ENCODE data around the gene SV2A.
A peak's percentile ranks its signal among the peaks of the same experiment; 100 is the strongest.
"Not testable (repeated sequence)": the region's sequence is repeated elsewhere in the genome, so short reads cannot be mapped to it uniquely, and the experiment has no call there.

SV2A gene

GRCh38 chr1:149886396-149887195 lies 31.0 kb downstream of the SV2A start:
- DNase-seq (ENCODE audit: low spot score): peak; percentile 91

- not testable (repeated sequence) for DNase-seq (ENCODE audit: low spot score)
Measured at GRCh38 chr1:149886121-149886395, 31.6 kb downstream of the SV2A start.

DNA sequence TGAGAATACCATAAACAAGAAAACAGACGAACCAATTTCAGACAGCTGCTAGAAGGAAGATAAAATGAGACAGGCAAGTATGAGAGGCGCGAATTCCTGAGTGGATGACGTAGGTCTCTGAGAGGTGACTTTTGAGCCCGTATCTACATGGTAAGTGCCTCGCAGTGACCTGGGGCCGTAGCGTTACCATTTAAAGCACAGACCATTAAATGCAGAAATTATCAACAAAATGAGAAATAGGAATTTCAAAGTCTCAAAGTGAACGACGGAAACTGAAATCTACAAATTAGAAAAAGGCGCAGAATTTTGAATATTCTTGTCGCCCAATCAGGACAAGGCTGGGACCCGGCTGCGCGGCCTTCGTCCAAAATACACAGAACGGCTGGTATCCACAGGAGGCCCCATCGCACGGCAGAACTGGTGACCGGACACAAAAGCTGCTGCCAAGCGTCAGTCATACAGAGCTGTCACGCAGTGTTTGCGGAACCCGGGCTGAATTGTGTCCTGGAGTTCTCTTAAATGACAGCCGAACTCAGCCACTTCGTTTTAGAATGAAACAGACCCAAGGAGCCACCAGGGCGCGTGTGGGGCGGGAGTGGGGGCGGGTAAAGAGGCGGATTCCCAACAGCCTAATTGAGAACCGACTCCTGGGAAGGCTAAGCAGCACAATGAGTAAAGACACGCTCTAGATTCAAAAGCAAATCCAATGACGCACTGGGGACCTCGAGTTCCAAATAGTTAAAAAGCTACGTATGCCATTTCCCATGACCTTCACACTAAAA lies 32.1 kb downstream of the SV2A start:
- DNase-seq (ENCODE audit: low spot score): peak; percentile 88

DNA sequence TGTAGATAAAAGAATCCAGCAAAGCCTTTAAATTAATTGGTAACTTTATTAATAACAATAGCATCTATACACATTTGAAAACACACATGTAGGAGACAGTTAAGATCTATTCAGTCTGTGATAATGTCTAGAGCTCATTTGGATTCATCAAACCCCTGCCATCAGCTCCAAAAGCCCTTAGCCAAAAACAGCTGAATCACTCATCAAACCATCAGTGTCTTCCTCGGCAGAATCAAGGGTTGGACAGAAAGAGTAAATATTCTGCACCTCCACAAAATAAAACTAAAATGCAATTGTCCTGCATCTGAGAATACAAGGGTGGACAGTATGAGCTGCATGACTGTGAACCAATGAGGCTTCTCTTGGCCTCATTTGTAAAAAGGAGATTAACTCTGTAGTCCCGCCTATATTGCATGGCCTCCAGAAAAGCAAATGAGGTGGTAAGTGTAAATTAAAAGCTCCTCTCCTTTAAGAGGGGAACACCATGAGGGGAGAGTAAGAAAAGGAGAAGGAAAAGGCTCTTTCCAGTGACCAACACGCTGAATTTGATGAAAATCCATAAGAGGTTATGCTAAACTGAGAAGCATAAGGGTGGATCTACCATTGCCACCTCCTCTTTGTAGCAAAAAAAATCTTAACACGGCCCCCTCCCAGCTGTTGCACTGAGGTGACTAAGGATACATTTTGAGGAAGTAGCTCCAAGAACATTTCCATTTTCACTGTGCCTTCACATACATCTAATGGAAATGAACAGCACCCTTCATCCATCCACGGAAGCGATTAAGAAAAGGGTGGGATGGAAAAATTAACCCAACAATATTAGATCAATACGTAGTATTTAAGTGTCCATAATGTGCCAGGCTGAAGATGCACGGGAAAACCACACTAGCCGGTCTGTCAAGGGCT lies 33.0 kb downstream of the SV2A start:
- no peak for DNase-seq (ENCODE audit: low spot score)

- DNase-seq (ENCODE audit: low spot score): no peak
Measured at GRCh38 chr1:149883598-149884247, 33.9 kb downstream of the SV2A start.

- no peak for DNase-seq (ENCODE audit: low spot score)
Measured at GRCh38 chr1:149881876-149882275, 35.8 kb downstream of the SV2A start.

DNA sequence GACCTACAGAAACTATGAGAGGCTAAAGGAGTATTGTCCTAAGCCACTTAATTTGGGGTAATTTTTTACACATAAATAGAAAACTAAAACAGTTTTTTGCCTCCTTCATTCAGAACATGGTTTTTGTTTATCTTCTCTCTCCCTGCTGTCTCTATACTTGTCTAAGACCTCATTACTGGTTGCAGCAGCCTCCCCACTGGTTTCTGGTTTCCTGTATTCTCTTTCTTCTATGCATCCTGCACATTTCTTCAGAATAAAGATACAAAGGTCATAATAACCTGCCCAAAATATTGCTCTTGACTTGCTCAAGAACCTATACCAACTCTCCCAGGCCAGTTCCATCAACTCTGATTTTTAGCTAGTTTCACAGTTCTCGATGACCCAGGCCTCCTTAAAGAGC lies 38.1 kb downstream of the SV2A start:
- no peak for DNase-seq (ENCODE audit: low spot score)

DNA sequence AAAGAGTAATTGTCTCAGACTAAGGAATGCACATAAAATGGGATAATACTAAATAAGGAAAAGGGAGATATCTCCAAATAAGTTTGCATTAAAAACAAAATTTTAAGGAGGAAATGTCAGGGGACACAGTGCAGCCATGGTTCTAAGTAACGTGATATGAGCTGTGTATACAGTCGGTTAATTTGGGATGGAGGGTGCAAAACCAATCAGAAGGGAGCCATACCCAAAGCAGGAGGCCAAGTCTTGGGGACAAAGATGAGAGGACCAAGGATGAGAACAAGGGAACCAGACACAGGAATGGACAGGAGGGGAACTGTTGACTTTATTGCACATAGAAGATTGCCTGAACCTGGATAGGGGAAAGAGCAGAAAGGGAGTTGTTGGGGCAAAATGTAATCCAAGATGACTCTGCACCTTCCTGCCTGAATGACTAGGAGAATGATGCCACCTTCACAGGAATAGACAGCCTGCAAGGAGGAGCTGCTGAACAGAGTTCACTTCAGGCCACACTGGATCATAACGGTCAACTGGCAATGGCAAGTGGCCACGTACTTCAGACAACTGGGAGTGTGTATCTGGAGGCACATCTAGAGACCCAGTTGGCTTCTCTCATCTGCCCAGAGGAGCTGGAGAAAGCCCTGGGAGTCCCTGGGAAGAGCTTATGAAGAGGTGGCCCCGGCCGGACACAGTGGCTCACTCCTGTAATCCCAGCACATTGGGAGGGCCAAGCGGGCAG lies 40.3 kb downstream of the SV2A start:
- no peak for DNase-seq (ENCODE audit: low spot score)

DNA sequence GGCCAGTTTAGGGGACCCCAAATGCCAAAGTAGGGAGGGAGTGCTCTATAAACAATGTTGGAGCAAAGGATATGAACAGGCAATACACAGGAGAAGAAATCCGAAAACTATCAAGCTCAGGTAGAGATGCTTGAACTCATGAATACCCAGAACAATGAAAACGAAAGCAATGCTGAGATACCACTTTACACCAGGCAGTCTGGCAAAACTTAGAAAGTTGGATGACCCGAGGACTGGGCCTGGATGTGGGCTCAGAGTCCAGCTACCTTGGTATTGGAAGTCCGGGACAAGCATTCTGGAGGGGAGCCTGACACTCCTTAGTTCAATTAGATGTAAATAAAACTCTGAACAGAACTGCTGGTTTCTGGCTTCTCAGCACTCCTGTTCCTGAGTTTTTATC lies 44.6 kb downstream of the SV2A start:
- not testable (repeated sequence) for DNase-seq (ENCODE audit: low spot score)

DNA sequence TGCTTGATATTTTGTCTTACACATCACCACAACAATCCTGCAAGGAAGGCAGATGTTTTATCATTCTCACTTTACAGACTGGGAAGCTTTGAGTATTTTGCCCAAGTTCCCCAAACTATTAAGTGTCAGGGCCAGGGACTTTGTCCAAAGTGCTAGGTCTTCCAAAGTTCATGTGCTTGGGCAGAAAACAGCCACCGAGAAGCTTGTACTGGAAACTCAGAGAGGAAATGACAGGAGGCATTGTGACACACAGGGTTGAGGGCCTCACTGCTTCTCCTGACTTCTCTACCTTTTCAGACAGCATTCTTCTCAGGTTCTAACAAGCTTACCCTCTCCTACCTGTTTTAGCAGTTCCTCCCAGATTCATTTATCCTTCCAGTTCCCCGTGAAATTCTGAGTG lies 50.8 kb downstream of the SV2A start:
- not testable (repeated sequence) for DNase-seq (ENCODE audit: low spot score)

DNA sequence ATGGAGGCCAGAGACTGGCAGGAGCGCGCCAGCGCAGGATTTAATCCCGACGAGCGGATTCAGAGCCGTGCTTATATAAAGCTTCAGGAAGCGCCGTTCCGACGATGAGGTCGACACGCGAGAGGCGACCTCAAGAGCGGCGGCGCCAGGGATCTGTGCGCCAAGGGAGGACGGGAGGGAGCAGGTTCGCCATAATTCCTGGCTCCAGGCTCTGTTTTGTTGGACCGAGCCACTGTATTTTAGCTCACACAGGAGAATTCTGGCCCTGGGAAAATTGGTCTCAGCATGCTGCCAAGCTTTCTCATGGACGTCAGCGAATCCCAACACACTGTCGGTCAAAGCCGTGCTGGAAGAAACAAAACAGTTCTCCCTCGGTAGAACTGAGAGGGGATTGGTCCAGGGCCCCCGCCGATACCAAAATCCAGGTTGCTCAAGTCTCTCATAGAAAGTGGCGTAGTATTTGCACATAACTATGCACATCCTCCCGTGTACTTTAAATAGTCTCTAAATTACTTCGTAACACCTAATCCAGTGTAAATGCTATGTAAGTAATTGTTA lies 56.1 kb downstream of the SV2A start:
- DNase-seq (ENCODE audit: low spot score): not testable (repeated sequence)

DNA sequence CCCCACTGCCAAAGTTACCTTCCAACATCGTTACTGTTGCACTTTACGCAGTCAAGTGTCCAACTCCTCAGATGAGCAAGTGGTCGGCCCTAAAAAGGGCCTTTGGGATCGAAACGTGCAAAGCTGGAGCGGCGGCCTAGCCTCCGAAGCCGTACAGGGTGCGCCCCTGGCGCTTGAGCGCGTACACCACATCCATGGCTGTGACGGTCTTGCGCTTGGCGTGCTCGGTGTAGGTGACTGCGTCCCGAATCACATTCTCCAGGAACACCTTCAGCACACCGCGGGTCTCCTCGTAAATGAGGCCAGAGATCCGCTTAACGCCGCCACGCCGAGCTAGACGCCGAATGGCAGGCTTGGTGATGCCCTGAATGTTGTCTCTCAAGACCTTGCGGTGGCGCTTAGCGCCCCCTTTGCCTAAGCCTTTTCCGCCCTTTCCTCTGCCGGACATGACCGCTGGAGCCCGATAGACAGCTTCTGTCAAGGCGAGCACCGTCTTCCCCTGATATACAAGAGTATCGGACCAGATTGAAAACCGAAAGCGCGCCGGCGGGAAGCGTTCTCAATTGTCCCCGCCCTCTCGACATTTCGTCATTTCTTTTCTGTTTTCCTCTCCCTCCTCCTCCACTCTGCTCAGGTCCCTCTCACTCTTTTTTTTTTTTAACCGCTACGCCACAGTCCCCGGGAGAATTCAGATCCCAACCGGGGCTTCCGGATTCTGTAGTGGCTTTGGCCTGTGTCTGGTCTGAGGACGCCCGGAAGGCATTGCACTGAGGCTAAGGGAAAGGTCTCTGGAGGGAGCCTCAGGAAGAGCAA lies 56.8 kb downstream of the SV2A start:
- not testable (repeated sequence) for DNase-seq (ENCODE audit: low spot score)

DNA sequence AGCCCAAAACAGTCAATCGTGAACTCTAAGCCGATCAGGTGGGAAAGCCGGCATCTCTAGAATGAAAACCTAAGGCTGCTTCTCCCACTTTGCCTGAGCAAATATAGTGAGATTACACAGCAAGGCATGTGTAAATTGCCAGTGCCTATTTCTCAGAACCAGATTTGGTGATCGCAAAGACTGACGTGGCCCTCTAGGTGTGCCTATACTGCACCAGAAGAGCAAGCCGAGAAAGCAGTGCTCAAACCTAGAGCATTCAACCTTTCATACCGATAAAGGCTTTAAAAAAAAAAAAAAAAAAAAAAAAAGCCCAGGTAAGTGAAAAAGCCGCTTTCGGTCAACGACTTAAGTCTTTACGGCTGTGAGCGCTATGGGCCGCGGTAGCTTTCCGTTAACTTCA lies 57.4 kb downstream of the SV2A start:
- not testable (repeated sequence) for DNase-seq (ENCODE audit: low spot score)

Data from left forelimb (tissue), 1 donor.